ENCODE measurements around the gene RBL2. TPM values are rescaled to one million over a fixed set of nuclear protein-coding genes. Genes with fewer than 3 reads are reported as not detected.
A peak's percentile ranks its signal among the peaks of the same experiment; 100 is the strongest.
"Not testable (repeated sequence)": the region's sequence is repeated elsewhere in the genome, so short reads cannot be mapped to it uniquely, and the experiment has no call there.

RBL2 gene
- total RNA-seq, 2 experiments from 2014 or later, result 67.2 to 73.5 TPM

GRCh38 chr16:53511084-53511402, 76.8 kb downstream of the RBL2 start:
- CTCF ChIA-PET, result interaction anchor here (1.1 kb wide), 1 partner anchor 11 kb away, joined by 3 read pairs; no protein-coding TSS in a partner anchor
- H3K27ac Mint-ChIP-seq, result peak overlapping the region; percentile 5
- intact Hi-C loops (cut with micrococcal nuclease), result loop anchor here (10.0 kb wide), 1 partner anchor 136 kb away; no protein-coding TSS in a partner anchor

GRCh38 chr16:53511403-53512280, 77.4 kb downstream of the RBL2 start:
- Mint-ChIP-seq H3K9me3 (no peaks in the 10 kb centered on the region), H3K27ac (no peak overlapping the region), H3K4me1 (ENCODE audit: low read depth) (peaks cover 27% of the 10 kb centered on the region), H3K36me3 (ENCODE audit: low read depth) (peaks cover 2% of the 10 kb centered on the region), H3K4me3 (no peak overlapping the region), H3K27me3 (no peaks in the 10 kb centered on the region)
- ChIA-PET POLR2A (interaction anchor here (0.5 kb wide), 1 partner anchor 69 kb away, joined by 3 read pairs; no protein-coding TSS in a partner anchor), CTCF (interaction anchor here (1.1 kb wide), 1 partner anchor 11 kb away, joined by 3 read pairs; no protein-coding TSS in a partner anchor)
- intact Hi-C loops (cut with micrococcal nuclease), result loop anchor here (10.0 kb wide), 1 partner anchor 137 kb away; no protein-coding TSS in a partner anchor
- ATAC-seq, result no peak
- TF ChIP-seq, protein P1, sequence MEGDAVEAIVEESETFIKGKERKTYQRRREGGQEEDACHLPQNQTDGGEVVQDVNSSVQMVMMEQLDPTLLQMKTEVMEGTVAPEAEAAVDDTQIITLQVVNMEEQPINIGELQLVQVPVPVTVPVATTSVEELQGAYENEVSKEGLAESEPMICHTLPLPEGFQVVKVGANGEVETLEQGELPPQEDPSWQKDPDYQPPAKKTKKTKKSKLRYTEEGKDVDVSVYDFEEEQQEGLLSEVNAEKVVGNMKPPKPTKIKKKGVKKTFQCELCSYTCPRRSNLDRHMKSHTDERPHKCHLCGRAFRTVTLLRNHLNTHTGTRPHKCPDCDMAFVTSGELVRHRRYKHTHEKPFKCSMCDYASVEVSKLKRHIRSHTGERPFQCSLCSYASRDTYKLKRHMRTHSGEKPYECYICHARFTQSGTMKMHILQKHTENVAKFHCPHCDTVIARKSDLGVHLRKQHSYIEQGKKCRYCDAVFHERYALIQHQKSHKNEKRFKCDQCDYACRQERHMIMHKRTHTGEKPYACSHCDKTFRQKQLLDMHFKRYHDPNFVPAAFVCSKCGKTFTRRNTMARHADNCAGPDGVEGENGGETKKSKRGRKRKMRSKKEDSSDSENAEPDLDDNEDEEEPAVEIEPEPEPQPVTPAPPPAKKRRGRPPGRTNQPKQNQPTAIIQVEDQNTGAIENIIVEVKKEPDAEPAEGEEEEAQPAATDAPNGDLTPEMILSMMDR (IDR thresholded peaks at IDR 0.05), result no peak
- DNase-seq, result no peak

More at GRCh38 chr16:53511084-53511402, 76.8 kb downstream of the RBL2 start:
- H3K9me3 Mint-ChIP-seq, result no peaks in the 10 kb centered on the region
- no peak for DNase-seq
- no peaks in the 10 kb centered on the region for H3K27me3 Mint-ChIP-seq
- POLR2A ChIA-PET, result no interaction called here
- peaks cover 2% of the 10 kb centered on the region for H3K36me3 Mint-ChIP-seq (ENCODE audit: low read depth)
- no peak for ATAC-seq
- H3K4me3 Mint-ChIP-seq, result no peak overlapping the region
- TF ChIP-seq, protein P1 (IDR thresholded peaks at IDR 0.05), result no peak
- peaks cover 28% of the 10 kb centered on the region for H3K4me1 Mint-ChIP-seq (ENCODE audit: low read depth)

DNA sequence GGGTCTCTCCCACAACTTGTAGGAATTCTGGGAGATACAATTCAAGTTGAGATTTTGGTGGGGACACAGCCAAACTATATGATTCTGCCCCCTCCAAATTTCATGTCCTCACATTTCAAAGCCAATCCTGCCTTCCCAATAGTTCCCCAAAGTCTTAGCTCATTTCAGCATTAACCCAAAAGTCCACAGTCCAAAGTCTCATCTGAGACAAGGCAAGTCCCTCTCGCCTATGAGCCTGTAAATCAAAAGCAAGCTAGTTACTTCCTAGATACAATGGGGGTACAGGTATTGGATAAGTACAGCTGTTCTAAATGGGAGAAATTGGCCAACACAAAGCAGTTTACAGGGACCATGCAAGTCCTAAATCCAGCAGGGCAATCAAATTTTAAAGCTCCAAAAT, 78.5 kb downstream of the RBL2 start:
- POLR2A ChIA-PET; DNase-seq; H3K27me3 Mint-ChIP-seq; ATAC-seq; H3K4me3 Mint-ChIP-seq; H3K27ac Mint-ChIP-seq; H3K36me3 Mint-ChIP-seq (ENCODE audit: low read depth); H3K9me3 Mint-ChIP-seq: not testable (repeated sequence)
- CTCF ChIA-PET, result interaction anchor here (1.4 to 1.5 kb wide), 2 partner anchors 9 to 14 kb away, joined by 3 to 5 read pairs; partner anchors contain the start of gene AKTIP
- peaks cover 36% of the 10 kb centered on the region for H3K4me1 Mint-ChIP-seq (ENCODE audit: low read depth)
- intact Hi-C loops (cut with micrococcal nuclease), result loop anchor here (10.0 kb wide), 1 partner anchor 138 kb away; no protein-coding TSS in a partner anchor

- Mint-ChIP-seq H3K27me3 (peaks cover 2% of the 10 kb centered on the region), H3K9me3 (peaks cover 1% of the 10 kb centered on the region), H3K36me3 (ENCODE audit: low read depth) (peaks cover 8% of the 10 kb centered on the region), H3K4me3 (no peak overlapping the region), H3K4me1 (ENCODE audit: low read depth) (peaks cover 55% of the 10 kb centered on the region), H3K27ac (no peak overlapping the region)
- TF ChIP-seq, protein P1 (IDR thresholded peaks at IDR 0.05), result no peak
- ATAC-seq, result no peak
- ChIA-PET CTCF (interaction anchor here (1.8 kb wide), 1 partner anchor 11 kb away, joined by 5 read pairs; no protein-coding TSS in a partner anchor), POLR2A (no interaction called here)
- intact Hi-C loops (cut with micrococcal nuclease), result loop anchor here (10.0 kb wide), 1 partner anchor 140 kb away; no protein-coding TSS in a partner anchor
- no peak for DNase-seq
Measured at GRCh38 chr16:53515259-53515658, 81.0 kb downstream of the RBL2 start.

DNA sequence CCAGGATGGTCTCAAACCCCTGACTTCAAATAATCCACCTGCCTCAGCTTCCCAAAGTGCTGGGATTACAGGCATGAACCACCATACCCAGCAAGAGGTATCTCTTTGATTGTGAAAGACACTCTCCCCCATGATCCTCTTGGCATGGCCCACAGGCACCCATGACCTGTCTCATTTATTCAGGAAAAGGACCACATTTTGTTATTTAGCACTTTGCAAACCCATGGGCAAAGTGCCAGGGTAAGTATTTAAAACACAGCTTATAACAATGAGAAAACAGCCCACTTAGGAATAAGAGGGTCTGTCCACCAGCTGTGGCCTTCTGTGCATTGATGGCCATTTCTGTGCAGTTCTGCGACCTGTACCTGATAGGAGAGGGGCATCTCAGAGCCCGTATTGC, 81.5 kb downstream of the RBL2 start:
- TF ChIP-seq, protein P1 (IDR thresholded peaks at IDR 0.05), result no peak
- Mint-ChIP-seq H3K27me3 (peaks cover 4% of the 10 kb centered on the region), H3K9me3 (peaks cover 1% of the 10 kb centered on the region), H3K4me3 (no peak overlapping the region), H3K4me1 (ENCODE audit: low read depth) (peaks cover 50% of the 10 kb centered on the region), H3K27ac (no peak overlapping the region), H3K36me3 (ENCODE audit: low read depth) (peaks cover 8% of the 10 kb centered on the region)
- ATAC-seq (no peak), DNase-seq (no peak)
- ChIA-PET POLR2A (interaction anchor here (1.1 kb wide), 1 partner anchor 82 kb away, joined by 3 read pairs; the partner anchor contains the start of gene RBL2), CTCF (interaction anchor here (1.1 to 1.8 kb wide), 2 partner anchors 12 to 27 kb away, joined by 4 to 5 read pairs; no protein-coding TSS in a partner anchor)
- intact Hi-C loops (cut with micrococcal nuclease), result loop anchor here (10.0 kb wide), 1 partner anchor 141 kb away; no protein-coding TSS in a partner anchor
